ENCODE data around the gene BCAS3.

GRCh38 chr17:61360318-61360943 is 682.8 kb downstream of the BCAS3 start:
- TF ChIP-seq POLR2AphosphoS5 (IDR thresholded peaks at IDR 0.05; ENCODE audit: low read depth, low read length) (no peak), TAF1 (IDR thresholded peaks at IDR 0.05; ENCODE audit: borderline replicate concordance, low read depth, low read length) (no peak), POLR2A (IDR thresholded peaks at IDR 0.05; ENCODE audit: low read depth, low read length) (no peak)
